SK-N-SH treated with all-trans-retinoic acid at 6 μM for 48 hours (cell line): ENCODE results near the gene ACACB.

Experiments
- CSDC2 ChIP-seq: fragments of 250-450 bp; sonication (Bioruptor Pico); IDR thresholded peaks from 2 replicates; pipeline ENCODE4 v1.5.0; 2020; ENCODE audit warnings: mild to moderate bottlenecking, moderate library complexity
- GLIS3 ChIP-seq: fragments of 250-450 bp; sonication (Bioruptor Pico); IDR thresholded peaks from 2 replicates; pipeline ENCODE4 v1.5.0; 2020; ENCODE audit warnings: mild to moderate bottlenecking, moderate library complexity
- OSR1 ChIP-seq: fragments of 250-450 bp; sonication (Bioruptor Pico); IDR thresholded peaks from 2 replicates; pipeline ENCODE4 v1.8.0; 2022; ENCODE audit warnings: moderate library complexity, mild to moderate bottlenecking, inconsistent platforms
- RARB ChIP-seq: fragments of 250-450 bp; sonication (Bioruptor Pico); IDR thresholded peaks from 2 replicates; pipeline ENCODE4 v1.8.0; 2021; ENCODE audit warnings: mild to moderate bottlenecking, moderate library complexity
- SNAI2 ChIP-seq: fragments of 250-450 bp; sonication (Bioruptor Pico); IDR thresholded peaks from 2 replicates; pipeline ENCODE4 v1.5.0; 2020; ENCODE audit warnings: mild to moderate bottlenecking, moderate library complexity
- TCF4 ChIP-seq: fragments of 250-450 bp; sonication (Bioruptor Pico); IDR thresholded peaks from 2 replicates; pipeline ENCODE4 v1.8.0; 2021; ENCODE audit warnings: mild to moderate bottlenecking, moderate library complexity, borderline replicate concordance
- ZNF8 ChIP-seq: fragments of 450-650 bp; formaldehyde crosslinking; IDR thresholded peaks from 2 replicates; pipeline ENCODE4 v1.5.0; 2020; ENCODE audit warnings: mild to moderate bottlenecking, moderate library complexity
- TF ChIP-seq, protein P1 (sequence below): fragments of 250-450 bp; sonication (Bioruptor Pico); IDR thresholded peaks from 2 replicates; pipeline ENCODE4 v1.5.1; 2020; ENCODE audit warnings: low read depth, mild to moderate bottlenecking, moderate library complexity

DNA sequence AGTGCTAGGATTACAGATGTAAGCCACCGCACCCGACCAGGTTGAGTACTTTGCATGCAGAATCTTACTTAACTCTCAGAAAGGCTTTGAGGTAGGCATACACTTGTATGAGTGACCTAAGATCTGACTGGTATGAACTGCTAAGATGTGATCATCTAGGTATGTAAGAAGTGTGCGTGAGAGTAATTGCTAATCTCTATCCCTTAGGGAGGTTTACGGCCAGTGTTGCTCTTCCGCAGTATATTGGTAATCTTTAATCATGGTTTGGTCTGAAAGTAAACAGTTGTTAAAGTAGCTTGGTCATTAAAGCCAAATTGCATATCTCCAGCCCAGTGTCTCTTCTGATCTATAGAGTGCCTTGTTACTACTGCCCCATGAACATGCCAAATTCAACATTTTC, 11.2 kb upstream of the ACACB start:
- TF ChIP-seq GLIS3 (CRISPR knock-in tag) (no peak), SNAI2 (CRISPR knock-in tag) (no peak), CSDC2 (CRISPR knock-in tag) (no peak), OSR1 (CRISPR knock-in tag) (no peak), RARB (no peak), TCF4 (CRISPR knock-in tag) (no peak), ZNF8 (CRISPR knock-in tag) (no peak)
- TF ChIP-seq, protein P1, sequence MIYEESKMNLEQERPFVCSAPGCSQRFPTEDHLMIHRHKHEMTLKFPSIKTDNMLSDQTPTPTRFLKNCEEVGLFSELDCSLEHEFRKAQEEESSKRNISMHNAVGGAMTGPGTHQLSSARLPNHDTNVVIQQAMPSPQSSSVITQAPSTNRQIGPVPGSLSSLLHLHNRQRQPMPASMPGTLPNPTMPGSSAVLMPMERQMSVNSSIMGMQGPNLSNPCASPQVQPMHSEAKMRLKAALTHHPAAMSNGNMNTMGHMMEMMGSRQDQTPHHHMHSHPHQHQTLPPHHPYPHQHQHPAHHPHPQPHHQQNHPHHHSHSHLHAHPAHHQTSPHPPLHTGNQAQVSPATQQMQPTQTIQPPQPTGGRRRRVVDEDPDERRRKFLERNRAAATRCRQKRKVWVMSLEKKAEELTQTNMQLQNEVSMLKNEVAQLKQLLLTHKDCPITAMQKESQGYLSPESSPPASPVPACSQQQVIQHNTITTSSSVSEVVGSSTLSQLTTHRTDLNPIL (CRISPR knock-in tag): no peak
